ENCODE results near the gene NXN. TPM values are rescaled to one million over a fixed set of nuclear protein-coding genes. Genes with fewer than 3 reads are reported as not detected.

Gene NXN
- total RNA-seq, 1 donor from 2014 or later: 67.3 TPM

DNA sequence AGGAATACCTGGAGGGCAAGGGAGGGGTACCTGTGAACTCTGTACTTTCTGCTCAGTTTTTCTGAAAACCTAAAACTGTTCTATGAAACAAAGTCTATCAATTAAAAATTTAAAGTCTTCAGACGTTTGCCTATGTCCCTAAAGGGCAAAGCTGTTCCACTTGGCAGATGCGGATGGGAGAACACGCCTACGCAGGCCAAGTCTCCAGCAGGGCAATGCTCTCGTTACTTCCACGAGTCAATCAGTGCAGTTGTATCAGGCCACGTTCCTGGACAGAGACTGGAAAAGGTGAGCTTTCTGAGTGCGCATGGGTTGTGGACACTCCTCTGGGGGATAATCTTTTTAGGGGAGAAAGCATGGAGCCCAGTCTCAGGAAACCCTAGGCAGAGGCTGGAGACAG lies 86.6 kb downstream of the NXN start:
- H3K27me3 ChIP-seq: no peaks in the 10 kb centered on the region
- TF ChIP-seq, protein P1, sequence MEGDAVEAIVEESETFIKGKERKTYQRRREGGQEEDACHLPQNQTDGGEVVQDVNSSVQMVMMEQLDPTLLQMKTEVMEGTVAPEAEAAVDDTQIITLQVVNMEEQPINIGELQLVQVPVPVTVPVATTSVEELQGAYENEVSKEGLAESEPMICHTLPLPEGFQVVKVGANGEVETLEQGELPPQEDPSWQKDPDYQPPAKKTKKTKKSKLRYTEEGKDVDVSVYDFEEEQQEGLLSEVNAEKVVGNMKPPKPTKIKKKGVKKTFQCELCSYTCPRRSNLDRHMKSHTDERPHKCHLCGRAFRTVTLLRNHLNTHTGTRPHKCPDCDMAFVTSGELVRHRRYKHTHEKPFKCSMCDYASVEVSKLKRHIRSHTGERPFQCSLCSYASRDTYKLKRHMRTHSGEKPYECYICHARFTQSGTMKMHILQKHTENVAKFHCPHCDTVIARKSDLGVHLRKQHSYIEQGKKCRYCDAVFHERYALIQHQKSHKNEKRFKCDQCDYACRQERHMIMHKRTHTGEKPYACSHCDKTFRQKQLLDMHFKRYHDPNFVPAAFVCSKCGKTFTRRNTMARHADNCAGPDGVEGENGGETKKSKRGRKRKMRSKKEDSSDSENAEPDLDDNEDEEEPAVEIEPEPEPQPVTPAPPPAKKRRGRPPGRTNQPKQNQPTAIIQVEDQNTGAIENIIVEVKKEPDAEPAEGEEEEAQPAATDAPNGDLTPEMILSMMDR (IDR thresholded peaks at IDR 0.05): no peak
- no peaks in the 10 kb centered on the region for H3K4me1 ChIP-seq
- H3K27ac ChIP-seq: no peak overlapping the region
- intact Hi-C loops (cut with DNase I): no loop called here
- no peak overlapping the region for H3K4me3 ChIP-seq
- no peaks in the 10 kb centered on the region for H3K36me3 ChIP-seq
- no peak for DNase-seq (ENCODE audit: low spot score in 2 of 2)
- no peaks in the 10 kb centered on the region for H3K9me3 ChIP-seq

DNA sequence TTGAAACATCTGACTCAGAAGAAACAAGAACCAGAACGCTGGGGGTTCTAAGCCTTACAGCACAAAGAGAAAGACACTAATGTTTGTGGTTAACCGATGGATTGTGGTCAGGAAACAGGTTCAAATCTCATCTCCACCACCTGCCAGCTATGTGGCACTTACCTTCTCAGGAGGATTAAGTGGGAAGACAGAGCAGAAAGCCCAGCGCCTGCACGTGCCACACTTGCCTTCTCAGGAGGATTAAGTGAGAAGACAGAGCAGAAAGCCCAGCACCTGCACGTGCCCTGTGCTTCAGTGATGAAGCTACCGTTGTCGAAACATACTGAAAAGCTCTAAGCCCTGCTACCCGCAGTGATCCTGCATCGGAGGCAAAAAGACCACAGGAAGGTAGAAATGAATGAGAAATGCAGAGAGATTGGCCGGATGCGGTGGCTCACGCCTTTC lies 90.6 kb downstream of the NXN start:
- H3K36me3 ChIP-seq: no peaks in the 10 kb centered on the region
- TF ChIP-seq, protein P1 (IDR thresholded peaks at IDR 0.05): no peak
- no peak overlapping the region for H3K4me3 ChIP-seq
- H3K9me3 ChIP-seq: no peaks in the 10 kb centered on the region
- DNase-seq (ENCODE audit: low spot score in 2 of 2): no peak
- intact Hi-C loops (cut with DNase I): no loop called here
- H3K27me3 ChIP-seq: no peaks in the 10 kb centered on the region
- H3K27ac ChIP-seq: no peak overlapping the region
- no peaks in the 10 kb centered on the region for H3K4me1 ChIP-seq

DNA sequence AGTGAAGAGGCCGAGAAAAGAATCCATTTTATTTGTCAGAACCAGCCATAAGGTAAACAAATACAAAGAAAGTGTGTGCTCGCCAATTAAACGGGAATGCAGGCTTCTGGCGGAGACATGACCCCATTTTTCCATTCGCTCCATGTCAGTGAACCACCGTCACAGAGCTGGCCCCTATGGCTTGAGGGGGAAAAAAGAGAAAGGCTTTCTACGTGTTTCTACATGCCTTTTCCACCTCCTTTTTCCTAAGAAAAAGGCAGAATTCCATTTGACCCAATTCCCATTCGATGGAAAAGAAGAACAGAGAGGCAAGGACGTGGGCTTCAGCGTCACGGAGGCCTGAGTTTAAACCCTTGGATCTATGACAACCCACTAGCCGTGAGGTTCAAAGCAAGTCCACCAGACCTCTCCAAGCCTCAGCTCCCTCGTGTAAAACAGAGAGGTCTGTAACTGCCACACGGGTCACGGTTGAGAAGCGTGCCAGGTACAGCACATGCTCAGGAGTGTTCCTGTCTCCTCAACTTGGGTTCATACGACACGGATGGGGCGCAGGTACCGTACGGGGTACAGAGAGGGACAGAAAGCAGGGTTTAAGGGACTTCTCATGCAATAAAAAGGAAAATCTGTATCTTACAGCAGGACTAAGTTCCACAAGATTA lies 91.9 kb downstream of the NXN start:
- H3K27ac ChIP-seq: peak overlapping the region; percentile 59 to 74
- H3K27me3 ChIP-seq: no peaks in the 10 kb centered on the region
- H3K4me1 ChIP-seq: no peaks in the 10 kb centered on the region
- no peaks in the 10 kb centered on the region for H3K9me3 ChIP-seq
- no peak for DNase-seq (ENCODE audit: low spot score in 2 of 2)
- TF ChIP-seq, protein P1 (IDR thresholded peaks at IDR 0.05): no peak
- H3K4me3 ChIP-seq: no peak overlapping the region
- intact Hi-C loops (cut with DNase I): no loop called here
- no peaks in the 10 kb centered on the region for H3K36me3 ChIP-seq

GRCh38 chr17:885971-886571 lies 93.5 kb downstream of the NXN start:
- peak in 1 of 2 donors; percentile 77 for DNase-seq (ENCODE audit: low spot score in 2 of 2)
- intact Hi-C loops (cut with DNase I): no loop called here

DNA sequence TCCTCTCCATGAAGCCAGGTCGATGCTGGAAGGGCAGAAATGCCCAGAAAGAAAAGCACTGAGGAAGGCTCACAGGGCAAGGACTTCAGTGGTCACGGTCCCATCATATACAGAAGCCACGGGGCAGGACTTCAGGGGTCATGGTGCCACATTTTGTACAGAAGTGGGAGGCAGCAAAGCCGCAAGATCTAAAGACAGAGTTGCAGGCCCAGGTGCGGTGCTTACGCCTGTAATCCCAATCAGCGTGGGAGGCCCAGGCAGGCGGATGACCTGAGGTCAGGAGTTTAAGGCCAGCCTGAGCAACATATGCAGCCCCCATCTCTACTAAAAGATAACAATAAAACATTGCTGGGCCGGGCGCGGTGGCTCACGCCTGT lies 96.0 kb downstream of the NXN start:
- intact Hi-C loops (cut with DNase I): loop anchor here (5.0 kb wide), 1 partner anchor 94 kb away; the partner anchor contains the start of gene NXN
- Histone ChIP-seq H3K4me3 (no peak overlapping the region), H3K36me3 (no peaks in the 10 kb centered on the region), H3K27ac (peak overlapping the region in 1 of 2 donors; percentile 47), H3K27me3 (no peaks in the 10 kb centered on the region), H3K4me1 (peaks cover 3 to 6% of the 10 kb centered on the region in 2 donors), H3K9me3 (no peaks in the 10 kb centered on the region)
- no peak for DNase-seq (ENCODE audit: low spot score in 2 of 2)
- TF ChIP-seq, protein P1 (IDR thresholded peaks at IDR 0.05): no peak

More at GRCh38 chr17:885971-886571, 93.5 kb downstream of the NXN start:
- H3K4me1 ChIP-seq: no peaks in the 10 kb centered on the region
- H3K4me3 ChIP-seq: no peak overlapping the region
- H3K9me3 ChIP-seq: no peaks in the 10 kb centered on the region
- no peaks in the 10 kb centered on the region for H3K36me3 ChIP-seq
- H3K27ac ChIP-seq: peak overlapping the region; percentile 59 to 74
- no peaks in the 10 kb centered on the region for H3K27me3 ChIP-seq
- TF ChIP-seq, protein P1 (IDR thresholded peaks at IDR 0.05): no peak

All from ascending aorta (tissue), 2 donors.